GM21529 (cell line): ENCODE data around the gene FOSL1.

Source experiments
- ATAC-seq: cut with Tn5 transposase; IDR thresholded peaks from one replicate; pipeline ENCODE4 v1.9.1; 2021; ENCODE audit not compliant: unreplicated experiment

The FOSL1 gene

GRCh38 chr11:65864706-65865471 lies 35.3 kb downstream of the FOSL1 start:
- no peak for ATAC-seq

GRCh38 chr11:65863889-65864705 lies 36.1 kb downstream of the FOSL1 start:
- no peak for ATAC-seq

GRCh38 chr11:65862941-65863888 lies 37.0 kb downstream of the FOSL1 start:
- no peak for ATAC-seq

DNA sequence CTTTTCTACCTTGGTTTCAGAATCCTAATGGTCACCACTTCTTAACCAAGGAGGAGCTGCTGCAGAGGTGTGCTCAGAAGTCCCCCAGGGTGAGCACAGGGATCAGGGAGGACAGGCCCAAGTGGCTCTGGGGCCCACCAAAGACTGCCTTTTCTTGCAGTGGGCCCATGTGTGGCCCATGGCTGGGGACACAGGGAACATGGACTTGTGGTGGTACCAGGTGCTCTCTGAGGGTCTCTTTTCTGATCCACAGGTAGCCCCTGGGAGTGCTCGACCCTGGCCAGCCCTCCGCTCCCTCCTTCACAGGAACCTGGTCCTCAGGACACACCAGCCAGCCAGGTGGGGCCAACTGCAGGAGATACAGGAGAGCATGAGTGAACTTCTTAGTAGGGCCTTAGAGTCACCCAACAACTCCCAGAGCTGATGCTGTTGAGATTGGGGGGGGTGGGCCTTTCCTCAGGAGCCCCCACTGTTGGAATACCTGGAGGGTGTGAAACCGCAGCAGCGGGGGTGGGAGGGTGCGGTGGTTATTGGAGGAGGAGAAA lies 37.9 kb downstream of the FOSL1 start:
- ATAC-seq, result no peak

GRCh38 chr11:65861533-65862183 lies 38.5 kb downstream of the FOSL1 start:
- no peak for ATAC-seq

DNA sequence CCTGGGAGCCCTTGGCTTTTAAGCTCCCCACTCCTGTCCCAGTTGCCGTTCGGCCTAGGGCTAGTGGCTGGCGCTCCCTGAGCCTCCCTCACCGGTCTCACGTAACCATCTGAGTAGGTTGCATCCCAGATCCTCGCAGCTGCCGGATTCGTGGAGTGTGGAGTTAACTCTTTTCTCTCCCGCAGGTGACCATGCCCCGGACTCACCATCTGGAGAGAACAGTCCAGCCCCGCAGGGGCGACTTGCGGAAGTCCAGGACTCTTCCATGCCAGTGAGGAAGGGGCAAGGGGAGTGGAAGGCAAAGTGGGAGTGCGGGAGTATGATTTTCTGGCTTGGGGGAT lies 39.1 kb downstream of the FOSL1 start:
- ATAC-seq, result no peak

DNA sequence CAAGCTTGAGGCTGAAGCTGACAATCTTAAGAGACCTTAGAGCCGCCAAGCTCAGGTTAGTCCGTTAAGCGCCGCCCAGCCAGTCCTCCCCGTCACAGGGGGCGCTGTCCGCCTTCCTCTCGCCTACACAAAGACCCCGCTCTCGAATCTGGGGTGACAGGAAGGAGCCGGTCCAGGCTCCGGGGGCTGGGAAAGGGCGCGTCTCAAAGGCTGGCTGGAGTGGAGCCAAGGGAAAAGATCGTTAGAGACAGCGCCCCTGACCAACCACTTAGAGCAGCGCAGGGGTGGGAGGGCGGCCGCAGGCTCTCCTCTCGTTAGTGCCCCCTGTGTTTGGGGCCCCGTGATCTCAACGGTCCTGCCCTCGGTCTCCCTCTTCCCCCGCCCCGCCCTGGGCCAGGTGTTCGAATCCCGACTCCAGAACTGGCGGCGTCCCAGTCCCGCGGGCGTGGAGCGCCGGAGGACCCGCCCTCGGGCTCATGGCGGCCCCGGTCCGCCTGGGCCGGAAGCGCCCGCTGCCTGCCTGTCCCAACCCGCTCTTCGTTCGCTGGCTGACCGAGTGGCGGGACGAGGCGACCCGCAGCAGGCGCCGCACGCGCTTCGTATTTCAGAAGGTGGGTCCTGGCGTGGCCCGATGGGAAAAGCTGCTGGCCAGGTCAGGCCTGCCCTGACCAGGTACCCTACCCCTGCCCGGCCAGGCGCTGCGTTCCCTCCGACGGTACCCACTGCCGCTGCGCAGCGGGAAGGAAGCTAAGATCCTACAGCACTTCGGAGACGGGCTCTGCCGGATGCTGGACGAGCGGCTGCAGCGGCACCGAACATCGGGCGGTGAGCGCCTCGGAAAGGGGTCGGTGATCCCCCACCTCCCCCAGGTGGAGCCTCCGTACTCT lies 39.7 kb downstream of the FOSL1 start, which contains the start of gene MUS81:
MUS81 (plus strand) TSS at position 156 of the 887 bp plus-strand sequence; CDS start at position 477, 321 bp downstream.
- peak; percentile 31 for ATAC-seq

GRCh38 chr11:65859812-65860277 lies 40.3 kb downstream of the FOSL1 start:
- ATAC-seq, result no peak

- peak; percentile 58 for ATAC-seq
Measured at GRCh38 chr11:65859095-65859811, 40.9 kb downstream of the FOSL1 start.

- ATAC-seq, result no peak
Measured at GRCh38 chr11:65858681-65859087, 41.5 kb downstream of the FOSL1 start.

- peak; percentile 41 for ATAC-seq
Measured at GRCh38 chr11:65857853-65858680, 42.1 kb downstream of the FOSL1 start, which contains the start of gene CFL1. CFL1 (minus strand) TSS chr11:65858180; CDS start chr11:65858099, 81 bp downstream.

- ATAC-seq, result peak; percentile 1
Measured at GRCh38 chr11:65857500-65857852, 42.7 kb downstream of the FOSL1 start.

DNA sequence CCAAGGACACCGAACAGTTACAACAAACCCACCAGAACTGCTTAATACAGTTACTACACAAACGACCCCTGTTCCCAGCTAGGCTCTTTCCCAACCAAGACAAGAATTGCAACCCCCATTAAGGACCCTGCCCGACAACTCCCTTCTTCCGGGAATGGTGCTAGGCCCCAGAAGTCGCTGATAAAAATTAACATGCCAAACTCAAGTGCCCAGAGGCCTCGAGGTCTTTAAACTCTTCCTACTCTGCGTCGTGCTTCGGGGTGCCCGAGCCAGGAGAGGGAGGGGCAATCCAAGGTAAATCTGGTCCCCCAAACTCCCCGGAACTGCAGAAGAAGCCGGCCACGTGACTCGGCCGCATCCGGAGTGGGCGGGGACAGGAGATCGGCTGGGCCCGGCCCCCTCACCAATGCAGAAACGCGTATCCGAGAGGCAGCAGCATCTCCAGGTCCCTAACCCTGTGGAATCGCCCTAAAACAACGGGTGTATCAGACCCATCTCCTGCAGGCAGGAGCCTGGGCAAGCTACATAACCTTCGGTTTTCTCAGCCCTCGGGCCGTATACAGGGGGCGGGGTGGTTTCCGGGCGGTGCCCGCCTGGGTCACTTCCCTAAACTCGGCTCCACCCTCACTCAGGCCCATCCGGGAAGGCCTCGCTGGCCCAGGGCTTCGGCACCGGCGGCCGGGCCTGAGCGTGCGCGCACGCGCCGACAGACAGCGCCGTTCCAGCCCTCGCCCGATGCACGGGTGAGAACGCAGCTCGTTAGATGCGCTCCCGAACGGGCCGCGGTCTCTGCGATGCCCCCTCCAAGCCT lies 43.3 kb downstream of the FOSL1 start:
- peak; percentile 26 for ATAC-seq

DNA sequence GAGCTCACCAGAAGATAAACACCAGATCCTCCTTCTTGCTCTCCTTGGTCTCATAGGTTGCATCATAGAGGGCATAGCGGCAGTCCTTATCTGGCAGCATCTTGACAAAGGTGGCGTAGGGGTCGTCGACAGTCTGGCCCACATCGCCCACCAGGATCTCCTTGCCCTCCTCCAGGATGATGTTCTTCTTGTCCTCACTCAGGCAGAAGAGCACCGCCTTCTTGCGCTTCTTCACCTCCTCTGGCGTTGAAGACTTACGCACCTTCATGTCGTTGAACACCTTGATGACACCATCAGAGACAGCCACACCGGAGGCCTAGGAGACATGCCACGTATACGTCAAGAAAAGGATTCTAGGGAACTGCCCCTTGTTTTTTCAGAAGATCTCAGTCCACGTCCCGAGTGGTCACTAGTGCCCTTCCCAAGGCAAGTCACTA lies 44.2 kb downstream of the FOSL1 start:
- no peak for ATAC-seq

DNA sequence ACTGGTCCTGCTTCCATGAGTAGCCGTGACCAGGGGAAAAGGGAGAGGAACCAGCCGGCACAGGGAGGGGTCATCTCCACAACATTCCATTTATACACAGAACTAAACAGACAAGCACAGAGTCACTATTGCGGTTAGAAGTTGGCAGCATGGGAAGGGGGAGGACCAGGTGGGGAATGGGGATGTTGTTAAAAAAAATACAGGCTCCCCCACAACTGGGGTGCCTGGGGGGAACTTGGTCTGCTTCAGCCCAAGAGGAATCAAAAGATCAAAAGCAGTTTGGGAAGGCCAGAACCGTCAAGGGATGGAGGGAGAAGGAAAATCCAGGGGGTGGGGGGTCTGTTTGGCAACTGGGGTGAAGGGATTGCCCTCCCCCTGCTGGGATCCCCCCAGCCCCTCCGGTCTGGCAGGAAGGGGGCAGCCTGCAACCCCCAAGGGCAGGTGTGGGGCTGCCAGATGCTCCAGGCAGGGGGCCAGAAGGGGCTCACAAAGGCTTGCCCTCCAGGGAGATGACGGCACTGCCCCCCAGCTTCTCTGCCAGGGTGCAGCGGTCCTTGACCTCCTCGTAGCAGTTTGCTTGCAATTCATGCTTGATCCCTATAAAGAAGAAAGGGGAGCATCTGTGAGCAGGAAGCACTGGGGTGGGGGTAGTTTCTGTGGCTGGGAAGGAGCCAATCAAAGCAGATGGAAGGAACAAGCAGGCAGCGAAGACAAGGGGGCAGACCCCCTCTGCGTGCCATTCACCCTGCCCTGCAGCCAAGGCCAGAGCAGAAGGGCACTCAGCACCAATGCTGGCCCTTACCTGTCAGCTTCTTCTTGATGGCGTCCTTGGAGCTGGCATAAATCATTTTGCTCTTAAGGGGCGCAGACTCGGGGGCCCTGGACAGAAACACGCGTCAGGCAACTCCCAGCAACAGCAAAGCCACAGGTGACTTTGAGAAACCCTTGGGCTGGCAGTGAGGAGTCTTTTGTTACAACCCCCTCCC lies 45.0 kb downstream of the FOSL1 start:
- no peak for ATAC-seq
